Natural killer cell (primary cell): ENCODE measurements around the gene SPTLC3. TPM values are rescaled to one million over a fixed set of nuclear protein-coding genes. Genes with fewer than 3 reads are reported as not detected.

Source experiments
- ATAC-seq, 3 donors: fragments of 150-1000 bp in 2 of 3; fragments of 200-7000 bp in 1 of 3; cut with Tn5 transposase; 1 replicate in 1 of 3; 2 replicates in 2 of 3; pipeline ENCODE4 v1.10.0; 2021; ENCODE audit warnings: mild to moderate bottlenecking in 2 of 3, moderate library complexity in 2 of 3
- DNase-seq, 2 donors: peaks; one replicate each; pipeline versions ENCODE4 v3.0.0 to v3.0.0-alpha.2; 2013 to 2021; ENCODE audit warnings: mixed read lengths in 1 of 2
- H3K27ac ChIP-seq: one replicate; pipeline ENCODE4 v1.5.1; 2013; ENCODE audit warnings: mild to moderate bottlenecking, low read length
- H3K27me3 ChIP-seq: one replicate; pipeline ENCODE4 v1.6.1; 2013; ENCODE audit warnings: low read length; ENCODE audit not compliant: control insufficient read depth, insufficient read depth
- H3K36me3 ChIP-seq: one replicate; pipeline ENCODE4 v1.6.1; 2013; ENCODE audit warnings: low read length; ENCODE audit not compliant: control insufficient read depth, insufficient read depth
- H3K4me1 ChIP-seq: one replicate; pipeline ENCODE4 v1.6.1; 2013; ENCODE audit warnings: low read length; ENCODE audit not compliant: control insufficient read depth, insufficient read depth
- H3K4me3 ChIP-seq: one replicate; pipeline ENCODE4 v1.5.1; 2013; ENCODE audit warnings: low read length
- H3K9me3 ChIP-seq: one replicate; pipeline ENCODE4 v1.6.1; 2013; ENCODE audit warnings: low read length; ENCODE audit not compliant: control insufficient read depth, insufficient read depth
- H3K27ac Mint-ChIP-seq, 2 donors: one replicate each; pipeline ENCODE4 v1.8.0; 2022; ENCODE audit warnings: mild to moderate bottlenecking in 2 of 2, mixed read lengths in 2 of 2, moderate library complexity in 1 of 2
- H3K27me3 Mint-ChIP-seq, 2 donors: one replicate each; pipeline ENCODE4 v1.8.0; 2022; ENCODE audit warnings: low read depth in 2 of 2, mixed read lengths in 2 of 2
- H3K36me3 Mint-ChIP-seq: one replicate; pipeline ENCODE4 v1.8.0; 2022; ENCODE audit warnings: mixed read lengths
- H3K4me1 Mint-ChIP-seq, 2 donors: one replicate each; pipeline ENCODE4 v1.8.0; 2022; ENCODE audit warnings: mixed read lengths in 2 of 2
- H3K4me3 Mint-ChIP-seq: one replicate; pipeline ENCODE4 v1.8.0; 2022; ENCODE audit warnings: mild to moderate bottlenecking, moderate library complexity, mixed read lengths
- H3K9me3 Mint-ChIP-seq, 2 donors: one replicate each; pipeline ENCODE4 v1.8.0; 2022; ENCODE audit warnings: mixed read lengths in 2 of 2
- WGBS: methylation state at CpG from one replicate; pipeline ENCODE4 v1.1.7; 2013; ENCODE audit warnings: missing lambda C conversion rate; ENCODE audit not compliant: insufficient coverage; 5-methylcytosine and 5-hydroxymethylcytosine counted together
- intact Hi-C: fragments of 100-400 bp; cut with micrococcal nuclease; formaldehyde crosslinking; loops from one replicate; pipeline ENCODE4 v1.14.2; 2022
- total RNA-seq, 4 donors: library from RNA; stranded (reverse); fragments of 120-200 nt in 1 of 4; gene quantifications; one replicate each; pipeline versions ENCODE4 v1.2.3 to v1.2.4, GENCODE V29; 2013 to 2022
- TF ChIP-seq, protein P1 (sequence below): fragments of 200-600 bp; IDR thresholded peaks from one replicate; pipeline ENCODE4 v1.8.0; 2022; ENCODE audit warnings: antibody characterized with exemption

SPTLC3 gene
- total RNA-seq, 3 donors from 2014 or later (not counting 1 experiment from before 2014, with no cell fraction given) = 1.5 to 4.6 (median 1.9) TPM

DNA sequence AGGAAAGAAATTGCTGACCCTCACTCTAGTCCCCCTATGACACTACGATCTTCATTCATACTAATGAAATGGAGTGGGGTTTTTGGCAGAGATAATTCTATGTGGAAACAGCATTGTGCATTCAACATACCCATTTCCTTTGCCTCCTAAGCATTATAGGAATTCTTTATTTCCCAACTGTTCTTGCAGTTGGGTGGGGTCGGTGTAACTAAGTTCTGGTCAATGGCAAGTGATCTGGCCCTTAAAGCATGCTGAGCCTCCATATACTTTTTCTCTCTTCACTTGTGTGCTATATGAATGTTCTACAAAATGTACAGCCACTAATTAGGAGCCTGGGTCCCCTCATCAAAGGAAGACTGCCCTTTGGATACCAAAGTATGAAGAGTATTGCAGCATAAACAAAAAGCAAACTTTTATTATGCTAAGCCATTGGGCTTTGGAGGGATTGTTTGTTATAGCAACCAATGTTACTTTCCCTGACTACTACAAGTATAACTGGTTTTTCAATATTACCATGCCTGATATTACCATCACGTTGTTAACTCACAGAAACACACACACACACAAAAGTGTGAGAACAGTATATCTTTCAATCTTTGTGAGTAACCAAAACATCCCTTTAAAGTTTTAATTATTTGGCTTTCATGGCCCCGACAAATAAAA is 203.3 kb downstream of the SPTLC3 start:
- Mint-ChIP-seq H3K27ac (no peak overlapping the region), H3K4me3 (no peak overlapping the region), H3K27me3 (peaks cover 34 to 57% of the 10 kb centered on the region in 2 donors), H3K36me3 (no peaks in the 10 kb centered on the region), H3K9me3 (no peaks in the 10 kb centered on the region), H3K4me1 (peaks cover 6 to 8% of the 10 kb centered on the region in 2 donors)
- Histone ChIP-seq H3K4me3 (no peak overlapping the region), H3K27me3 (peaks cover 3% of the 10 kb centered on the region), H3K9me3 (no peaks in the 10 kb centered on the region), H3K4me1 (no peaks in the 10 kb centered on the region), H3K36me3 (no peaks in the 10 kb centered on the region), H3K27ac (no peak overlapping the region)
- ATAC-seq (no peak), DNase-seq (no peak)
- intact Hi-C loops = no loop called here
- 61% methylated on average over 2 of the region's 4 CpGs for WGBS
- TF ChIP-seq, protein P1, sequence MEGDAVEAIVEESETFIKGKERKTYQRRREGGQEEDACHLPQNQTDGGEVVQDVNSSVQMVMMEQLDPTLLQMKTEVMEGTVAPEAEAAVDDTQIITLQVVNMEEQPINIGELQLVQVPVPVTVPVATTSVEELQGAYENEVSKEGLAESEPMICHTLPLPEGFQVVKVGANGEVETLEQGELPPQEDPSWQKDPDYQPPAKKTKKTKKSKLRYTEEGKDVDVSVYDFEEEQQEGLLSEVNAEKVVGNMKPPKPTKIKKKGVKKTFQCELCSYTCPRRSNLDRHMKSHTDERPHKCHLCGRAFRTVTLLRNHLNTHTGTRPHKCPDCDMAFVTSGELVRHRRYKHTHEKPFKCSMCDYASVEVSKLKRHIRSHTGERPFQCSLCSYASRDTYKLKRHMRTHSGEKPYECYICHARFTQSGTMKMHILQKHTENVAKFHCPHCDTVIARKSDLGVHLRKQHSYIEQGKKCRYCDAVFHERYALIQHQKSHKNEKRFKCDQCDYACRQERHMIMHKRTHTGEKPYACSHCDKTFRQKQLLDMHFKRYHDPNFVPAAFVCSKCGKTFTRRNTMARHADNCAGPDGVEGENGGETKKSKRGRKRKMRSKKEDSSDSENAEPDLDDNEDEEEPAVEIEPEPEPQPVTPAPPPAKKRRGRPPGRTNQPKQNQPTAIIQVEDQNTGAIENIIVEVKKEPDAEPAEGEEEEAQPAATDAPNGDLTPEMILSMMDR = no peak

DNA sequence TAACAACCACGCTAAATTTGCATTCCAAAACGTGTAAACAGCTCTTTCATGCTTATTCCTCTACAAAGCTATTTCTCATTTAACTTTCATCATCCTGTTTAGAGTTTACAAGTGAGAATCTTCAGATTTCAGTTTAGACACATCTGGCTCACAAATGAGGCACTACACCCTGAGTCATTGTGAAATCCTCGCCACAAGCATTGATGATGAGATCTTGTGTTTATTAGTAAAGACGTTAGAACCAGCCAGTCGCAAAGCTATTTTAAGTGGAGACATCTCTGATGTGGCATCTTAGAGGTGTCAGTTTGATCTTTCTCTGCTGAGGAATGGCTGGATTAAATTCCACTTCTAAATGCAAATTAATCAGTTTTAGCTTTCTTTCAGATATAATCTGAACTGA is 204.0 kb downstream of the SPTLC3 start:
- Histone ChIP-seq H3K36me3 (no peaks in the 10 kb centered on the region), H3K4me3 (no peak overlapping the region), H3K9me3 (no peaks in the 10 kb centered on the region), H3K27ac (no peak overlapping the region), H3K27me3 (peaks cover 4% of the 10 kb centered on the region), H3K4me1 (no peaks in the 10 kb centered on the region)
- TF ChIP-seq, protein P1 = no peak
- Mint-ChIP-seq H3K27ac (no peak overlapping the region), H3K36me3 (no peaks in the 10 kb centered on the region), H3K9me3 (no peaks in the 10 kb centered on the region), H3K27me3 (peaks cover 38 to 63% of the 10 kb centered on the region in 2 donors), H3K4me1 (peaks cover 6 to 8% of the 10 kb centered on the region in 2 donors), H3K4me3 (no peak overlapping the region)
- DNase-seq (no peak), ATAC-seq (no peak)
- intact Hi-C loops = no loop called here
- 54% methylated on average over 5 of the region's 5 CpGs for WGBS

DNA sequence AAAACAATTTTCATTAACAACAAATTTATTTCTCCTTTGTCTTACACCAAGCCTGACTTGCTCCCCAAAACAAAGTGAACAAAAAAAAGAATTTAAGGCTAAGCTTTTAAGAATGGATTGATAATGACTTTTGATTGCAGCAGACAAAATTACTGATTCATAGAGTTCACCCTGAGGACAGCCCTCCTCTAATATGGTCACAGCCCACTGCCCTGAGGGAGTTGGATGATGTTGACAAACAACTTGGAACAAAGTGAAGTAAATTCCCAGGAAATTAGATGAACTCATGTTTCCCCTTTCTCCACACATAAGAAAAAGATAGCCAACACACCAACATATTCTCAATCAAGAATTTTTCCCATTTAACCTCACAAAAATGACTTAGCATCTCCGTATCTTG is 204.6 kb downstream of the SPTLC3 start:
- Histone ChIP-seq H3K27me3 (peaks cover 8% of the 10 kb centered on the region), H3K4me3 (no peak overlapping the region), H3K36me3 (no peaks in the 10 kb centered on the region), H3K4me1 (no peaks in the 10 kb centered on the region), H3K27ac (no peak overlapping the region), H3K9me3 (no peaks in the 10 kb centered on the region)
- ATAC-seq (no peak), DNase-seq (no peak)
- Mint-ChIP-seq H3K36me3 (no peaks in the 10 kb centered on the region), H3K27me3 (peaks cover 44 to 69% of the 10 kb centered on the region in 2 donors), H3K4me1 (peaks cover 6 to 8% of the 10 kb centered on the region in 2 donors), H3K27ac (no peak overlapping the region), H3K9me3 (no peaks in the 10 kb centered on the region), H3K4me3 (no peak overlapping the region)
- TF ChIP-seq, protein P1 = no peak
- intact Hi-C loops = no loop called here
- 89% methylated on average over 1 of the region's 1 CpG for WGBS

DNA sequence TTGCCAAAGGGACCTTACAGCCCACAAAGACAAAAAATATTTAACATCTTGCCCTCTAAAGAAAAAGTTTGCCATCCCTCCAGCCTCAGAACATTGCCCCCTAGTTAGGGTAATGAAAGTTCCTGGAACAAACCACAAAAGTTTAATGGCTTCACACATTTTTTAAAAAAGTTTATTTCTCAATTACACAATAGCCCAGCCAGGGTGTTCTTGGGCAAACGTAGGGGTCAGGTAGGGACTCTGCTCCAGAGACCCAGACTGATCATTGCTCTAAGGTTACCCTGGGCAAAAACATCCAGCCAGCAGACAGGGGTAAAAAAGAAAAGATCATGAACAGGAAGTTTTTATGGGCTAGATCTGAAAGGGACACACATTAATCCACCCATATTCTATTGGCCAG is 207.8 kb downstream of the SPTLC3 start:
- TF ChIP-seq, protein P1 = no peak
- intact Hi-C loops = no loop called here

More for the DNA sequence above, 207.8 kb downstream of the SPTLC3 start:
- Mint-ChIP-seq H3K27me3 (peaks cover 66 to 85% of the 10 kb centered on the region in 2 donors), H3K4me3 (no peak overlapping the region), H3K9me3 (no peaks in the 10 kb centered on the region), H3K27ac (no peak overlapping the region), H3K4me1 (peaks cover 15 to 19% of the 10 kb centered on the region in 2 donors), H3K36me3 (no peaks in the 10 kb centered on the region)
- ATAC-seq (no peak), DNase-seq (no peak)
- Histone ChIP-seq H3K9me3 (no peaks in the 10 kb centered on the region), H3K27ac (no peak overlapping the region), H3K36me3 (no peaks in the 10 kb centered on the region), H3K27me3 (peaks cover 31% of the 10 kb centered on the region), H3K4me3 (no peak overlapping the region), H3K4me1 (peaks cover 16% of the 10 kb centered on the region)
- 0% methylated on average over 1 of the region's 1 CpG for WGBS
